Stimulated activated naive CD8-positive, alpha-beta T cell treated with anti-CD3 and anti-CD28 coated beads, Interleukin-15, amount 100 ng/mL, for 72 hours (primary cell): Measurements from ENCODE around the gene UCP3.

ENCODE experiments used
- ATAC-seq: fragments of 150-1000 bp; cut with Tn5 transposase; 2 replicates; pipeline ENCODE4 v1.10.0; 2021; ENCODE audit warnings: mild to moderate bottlenecking, moderate library complexity
- DNase-seq, 2 donors: peaks; one replicate each; pipeline ENCODE4 v3.0.0; 2021 to 2022
- H3K27ac Mint-ChIP-seq, 2 donors: one replicate each; pipeline ENCODE4 v1.8.0; 2022; ENCODE audit warnings: mild to moderate bottlenecking in 2 of 2, mixed read lengths in 2 of 2, moderate library complexity in 2 of 2
- H3K27me3 Mint-ChIP-seq: one replicate; pipeline ENCODE4 v1.8.0; 2022; ENCODE audit warnings: mixed read lengths
- H3K4me1 Mint-ChIP-seq: one replicate; pipeline ENCODE4 v1.8.0; 2022; ENCODE audit warnings: mild to moderate bottlenecking, mixed read lengths
- H3K4me3 Mint-ChIP-seq, 2 donors: one replicate each; pipeline ENCODE4 v1.8.0; 2022; ENCODE audit warnings: mild to moderate bottlenecking in 2 of 2, mixed read lengths in 2 of 2, moderate library complexity in 1 of 2
- H3K9me3 Mint-ChIP-seq, 2 donors: one replicate each; pipeline ENCODE4 v1.8.0; 2022; ENCODE audit warnings: mixed read lengths in 2 of 2

UCP3 gene

GRCh38 chr11:74008373-74009229 lies at the start of gene UCP3:
UCP3 (minus strand) TSS chr11:74009085; CDS start chr11:74007042, 2,043 bp downstream.
- peak within 1 kb of the TSS in 1 of 2 donors; percentile 61 for H3K4me3 Mint-ChIP-seq
- H3K9me3 Mint-ChIP-seq, result no peaks in the 10 kb centered on the region
- ATAC-seq (no peak), DNase-seq (no peak)
- H3K27me3 Mint-ChIP-seq, result no peaks in the 10 kb centered on the region
- H3K27ac Mint-ChIP-seq, result peak within 1 kb of the TSS; percentile 80 to 83
- peaks cover 97% of the 10 kb centered on the region for H3K4me1 Mint-ChIP-seq

- Mint-ChIP-seq H3K4me1 (peaks cover 6% of the 10 kb centered on the region), H3K27ac (no peak overlapping the region), H3K27me3 (no peaks in the 10 kb centered on the region), H3K9me3 (peaks cover 7 to 13% of the 10 kb centered on the region in 2 donors), H3K4me3 (no peak overlapping the region)
- ATAC-seq, result no peak
- DNase-seq, result no peak
These were observed 48.6 kb upstream of the UCP3 start for GRCh38 chr11:74057249-74058151.

- no peak for DNase-seq
- Mint-ChIP-seq H3K4me3 (no peak overlapping the region), H3K4me1 (peaks cover 4% of the 10 kb centered on the region), H3K27me3 (no peaks in the 10 kb centered on the region), H3K9me3 (peaks cover 4 to 5% of the 10 kb centered on the region in 2 donors), H3K27ac (no peak overlapping the region)
- ATAC-seq, result no peak
These were observed 47.1 kb upstream of the UCP3 start for GRCh38 chr11:74055938-74056337.

- DNase-seq, result no peak
These were observed 41.6 kb upstream of the UCP3 start for GRCh38 chr11:74050465-74050864.

GRCh38 chr11:74048993-74049392 lies 40.1 kb upstream of the UCP3 start:
- H3K27ac Mint-ChIP-seq, result no peak overlapping the region
- DNase-seq (no peak), ATAC-seq (no peak)
- no peaks in the 10 kb centered on the region for H3K27me3 Mint-ChIP-seq
- H3K4me1 Mint-ChIP-seq, result no peaks in the 10 kb centered on the region
- H3K4me3 Mint-ChIP-seq, result no peak overlapping the region
- H3K9me3 Mint-ChIP-seq, result no peaks in the 10 kb centered on the region

More at GRCh38 chr11:74050465-74050864, 41.6 kb upstream of the UCP3 start:
- Mint-ChIP-seq H3K4me3 (no peak overlapping the region), H3K27me3 (no peaks in the 10 kb centered on the region), H3K9me3 (no peaks in the 10 kb centered on the region), H3K4me1 (no peaks in the 10 kb centered on the region), H3K27ac (no peak overlapping the region)
- no peak for ATAC-seq

GRCh38 chr11:74044538-74044937 lies 35.7 kb upstream of the UCP3 start:
- no peak for DNase-seq

GRCh38 chr11:74043450-74043849 lies 34.6 kb upstream of the UCP3 start:
- H3K4me1 Mint-ChIP-seq, result no peaks in the 10 kb centered on the region
- no peak for ATAC-seq
- no peaks in the 10 kb centered on the region for H3K27me3 Mint-ChIP-seq
- no peak overlapping the region for H3K27ac Mint-ChIP-seq
- no peak for DNase-seq
- no peaks in the 10 kb centered on the region for H3K9me3 Mint-ChIP-seq
- no peak overlapping the region for H3K4me3 Mint-ChIP-seq

More at GRCh38 chr11:74044538-74044937, 35.7 kb upstream of the UCP3 start:
- no peak overlapping the region for H3K4me3 Mint-ChIP-seq
- no peak for ATAC-seq
- no peaks in the 10 kb centered on the region for H3K9me3 Mint-ChIP-seq
- H3K4me1 Mint-ChIP-seq, result no peaks in the 10 kb centered on the region
- H3K27me3 Mint-ChIP-seq, result no peaks in the 10 kb centered on the region
- no peak overlapping the region for H3K27ac Mint-ChIP-seq

- DNase-seq, result no peak
- H3K4me3 Mint-ChIP-seq, result no peak overlapping the region
- no peaks in the 10 kb centered on the region for H3K27me3 Mint-ChIP-seq
- no peak for ATAC-seq
- no peaks in the 10 kb centered on the region for H3K9me3 Mint-ChIP-seq
- H3K27ac Mint-ChIP-seq, result no peak overlapping the region
- H3K4me1 Mint-ChIP-seq, result no peaks in the 10 kb centered on the region
These were observed 28.4 kb upstream of the UCP3 start for GRCh38 chr11:74037309-74037708.

- Mint-ChIP-seq H3K27ac (no peak overlapping the region), H3K9me3 (no peaks in the 10 kb centered on the region), H3K4me1 (peaks cover 17% of the 10 kb centered on the region), H3K27me3 (no peaks in the 10 kb centered on the region), H3K4me3 (no peak overlapping the region)
- DNase-seq, result no peak
- ATAC-seq, result no peak
These were observed 26.4 kb upstream of the UCP3 start for GRCh38 chr11:74035264-74035663.

- DNase-seq, result no peak
- no peak overlapping the region for H3K4me3 Mint-ChIP-seq
These were observed 24.2 kb upstream of the UCP3 start for GRCh38 chr11:74033046-74033445.

GRCh38 chr11:74030723-74031676 lies 22.1 kb upstream of the UCP3 start:
- H3K27ac Mint-ChIP-seq, result peak overlapping the region; percentile 68 to 86
- H3K9me3 Mint-ChIP-seq, result no peaks in the 10 kb centered on the region
- DNase-seq (no peak), ATAC-seq (peak; percentile 87)
- peaks cover 31% of the 10 kb centered on the region for H3K4me1 Mint-ChIP-seq
- peak overlapping the region; percentile 58 to 60 for H3K4me3 Mint-ChIP-seq
- H3K27me3 Mint-ChIP-seq, result no peaks in the 10 kb centered on the region

More at GRCh38 chr11:74033046-74033445, 24.2 kb upstream of the UCP3 start:
- no peaks in the 10 kb centered on the region for H3K9me3 Mint-ChIP-seq
- H3K4me1 Mint-ChIP-seq, result peaks cover 20% of the 10 kb centered on the region
- H3K27me3 Mint-ChIP-seq, result no peaks in the 10 kb centered on the region
- H3K27ac Mint-ChIP-seq, result no peak overlapping the region
- ATAC-seq, result peak; percentile 43

- no peak for DNase-seq
- H3K4me3 Mint-ChIP-seq, result peak overlapping the region; percentile 7 to 35
- peak overlapping the region in 1 of 2 donors; percentile 76 for H3K27ac Mint-ChIP-seq
- peaks cover 42% of the 10 kb centered on the region for H3K4me1 Mint-ChIP-seq
- H3K27me3 Mint-ChIP-seq, result no peaks in the 10 kb centered on the region
- ATAC-seq, result peak; percentile 24
- no peaks in the 10 kb centered on the region for H3K9me3 Mint-ChIP-seq
These were observed 16.7 kb upstream of the UCP3 start for GRCh38 chr11:74025467-74026166.

- Mint-ChIP-seq H3K27ac (peak overlapping the region; percentile 84 to 95), H3K9me3 (no peaks in the 10 kb centered on the region), H3K4me3 (peak overlapping the region in 1 of 2 donors; percentile 37), H3K4me1 (peaks cover 36% of the 10 kb centered on the region), H3K27me3 (no peaks in the 10 kb centered on the region)
- ATAC-seq (peak; percentile 67), DNase-seq (peak in 1 of 2 donors; percentile 81)
These were observed 15.6 kb upstream of the UCP3 start for GRCh38 chr11:74024261-74025029.

GRCh38 chr11:74023276-74023675 lies 14.4 kb upstream of the UCP3 start:
- no peak overlapping the region for H3K4me3 Mint-ChIP-seq
- peaks cover 36% of the 10 kb centered on the region for H3K4me1 Mint-ChIP-seq
- ATAC-seq (no peak), DNase-seq (no peak)
- no peaks in the 10 kb centered on the region for H3K9me3 Mint-ChIP-seq
- peak overlapping the region in 1 of 2 donors; percentile 21 for H3K27ac Mint-ChIP-seq
- no peaks in the 10 kb centered on the region for H3K27me3 Mint-ChIP-seq
